HepG2 (cell line): ENCODE measurements around the gene COG8. TPM values are rescaled to one million over a fixed set of nuclear protein-coding genes. Genes with fewer than 3 reads are reported as not detected.
A peak's percentile ranks its signal among the peaks of the same experiment; 100 is the strongest.

Source experiments
- ATAC-seq: fragments of 200-7000 bp; cut with Tn5 transposase; 3 replicates; pipeline ENCODE4 v1.9.1; 2020; ENCODE audit warnings: mild to moderate bottlenecking, moderate library complexity
- BruUV-seq: library from RNA; stranded (reverse); fragments of 400-500 nt; replicated peaks from 2 replicates; lab custom pipeline; 2021; lab: Mats Ljungman, UMichigan
- CTCF ChIA-PET: fragments of 300-600 bp; formaldehyde crosslinking; extraction: SDS; loops from one replicate; lab custom pipeline; 2021; ENCODE audit warnings: low total read pairs, inconsistent platforms, low intra/inter-chr PET ratio; lab: Yijun Ruan, JAX
- POLR2A ChIA-PET: fragments of 350-600 bp; sonication (Branson Sonifier 250); formaldehyde crosslinking; loops from one replicate; lab custom pipeline; 2020; ENCODE audit warnings: antibody characterized with exemption, inconsistent platforms; lab: Yijun Ruan, JAX
- DNase-seq: peaks from one replicate; pipeline ENCODE4 v3.0.0-alpha.2; 2015; ENCODE audit warnings: low spot score
- FAIRE-seq: peaks from 3 replicates; lab custom pipeline; 2011; peaks lifted over from hg19 to GRCh38; lab: Jason Lieb, UNC
- H2AFZ ChIP-seq: one replicate; pipeline ENCODE4 v1.6.1; 2011; ENCODE audit warnings: low read length, inconsistent platforms
- H3K27ac ChIP-seq: fragments of 300-600 bp; 3 replicates; pipeline ENCODE4 v1.8.0; 2011; ENCODE audit warnings: mixed run types, mild to moderate bottlenecking, mixed read lengths, low read length, inconsistent platforms; ENCODE audit not compliant: insufficient read depth; ENCODE audit errors: extremely low read length
- H3K27me3 ChIP-seq, 2 experiments: fragments of 200-600 bp in 1 of 2; 2 replicates in 1 of 2; 3 replicates in 1 of 2; pipeline versions ENCODE4 v1.6.0 to v1.8.0; 2011; ENCODE audit warnings: low read length in 2 of 2, mild to moderate bottlenecking in 2 of 2, moderate library complexity in 2 of 2, inconsistent platforms in 1 of 2; ENCODE audit not compliant: insufficient read depth in 2 of 2, control insufficient read depth in 1 of 2
- H3K36me3 ChIP-seq, 2 experiments: fragments of 200-600 bp in 1 of 2; replicated peaks in 1 of 2; 2 replicates in 1 of 2; 3 replicates in 1 of 2; pipeline versions ENCODE4 v1.5.1 to v1.8.0; 2011; ENCODE audit warnings: low read length in 2 of 2, inconsistent platforms in 1 of 2; ENCODE audit not compliant: insufficient read depth in 2 of 2, control insufficient read depth in 1 of 2
- H3K4me1 ChIP-seq: 2 replicates; pipeline ENCODE4 v1.5.1; 2012; ENCODE audit warnings: low read length, inconsistent platforms; ENCODE audit not compliant: insufficient read depth
- H3K4me2 ChIP-seq: 2 replicates; pipeline ENCODE4 v1.6.0; 2011; ENCODE audit warnings: low read depth, low read length, inconsistent platforms
- H3K4me3 ChIP-seq, 3 experiments: fragments of 200-600 bp in 1 of 3; sonication (generic), shearing (Covaris generic) in 1 of 3; replicated peaks in 1 of 3; 2 replicates each; pipeline ENCODE4 v1.5.1; 2011 to 2016; ENCODE audit warnings: low read length in 3 of 3, inconsistent platforms in 2 of 3, low read depth in 2 of 3, mild to moderate bottlenecking in 2 of 3, control low read depth in 1 of 3, mixed read lengths in 1 of 3; ENCODE audit not compliant: insufficient read depth in 1 of 3
- H3K79me2 ChIP-seq: one replicate; pipeline ENCODE4 v1.6.1; 2011; ENCODE audit warnings: low read length, inconsistent platforms; ENCODE audit not compliant: insufficient read depth
- H3K9ac ChIP-seq: 2 replicates; pipeline ENCODE4 v1.6.0; 2011; ENCODE audit warnings: mild to moderate bottlenecking, low read depth, low read length, inconsistent platforms; ENCODE audit not compliant: insufficient read depth
- H3K9me3 ChIP-seq: 2 replicates; pipeline ENCODE4 v1.5.1; 2012; ENCODE audit warnings: mild to moderate bottlenecking, low read length
- H4K20me1 ChIP-seq: 2 replicates; pipeline ENCODE4 v1.6.0; 2011; ENCODE audit warnings: inconsistent platforms, mild to moderate bottlenecking, low read length, moderate library complexity; ENCODE audit not compliant: insufficient read depth
- ELK4 ChIP-seq: sonication (generic); formaldehyde crosslinking; IDR thresholded peaks from 2 replicates; pipeline ENCODE4 v1.9.0; 2021; ENCODE audit warnings: missing genetic modification reagents, borderline replicate concordance
- HNF1A ChIP-seq, 2 experiments: sonication (generic) in 1 of 2; formaldehyde crosslinking in 1 of 2; IDR thresholded peaks; 2 replicates each; pipeline versions ENCODE4 v1.4.0 to v1.6.1; 2016 to 2020; ENCODE audit warnings: borderline replicate concordance in 1 of 2, low read depth in 1 of 2, mild to moderate bottlenecking in 1 of 2, missing genetic modification reagents in 1 of 2
- NCOA5 ChIP-seq: sonication (generic); formaldehyde crosslinking; IDR thresholded peaks from 2 replicates; pipeline ENCODE4 v1.4.0; 2020; ENCODE audit warnings: missing genetic modification reagents
- POLR2A ChIP-seq, 2 experiments: IDR thresholded peaks; 2 replicates each; pipeline ENCODE4 v1.6.1; 2011; ENCODE audit warnings: low read depth in 2 of 2, low read length in 2 of 2, mild to moderate bottlenecking in 1 of 2, moderate library complexity in 1 of 2; ENCODE audit not compliant: insufficient read depth in 1 of 2
- SALL2 ChIP-seq: sonication (generic); formaldehyde crosslinking; IDR thresholded peaks from 2 replicates; pipeline ENCODE4 v1.8.1; 2023; ENCODE audit warnings: mild to moderate bottlenecking, missing genetic modification reagents, inconsistent platforms
- TFE3 ChIP-seq: IDR thresholded peaks from 2 replicates; pipeline ENCODE4 v1.6.1; 2016
- ZC3H13 ChIP-seq: sonication (generic); formaldehyde crosslinking; IDR thresholded peaks from 2 replicates; pipeline ENCODE4 v1.8.1; 2023; ENCODE audit warnings: mild to moderate bottlenecking, missing genetic modification reagents, moderate library complexity
- ZNF503 ChIP-seq: sonication (generic); formaldehyde crosslinking; IDR thresholded peaks from 2 replicates; pipeline ENCODE4 v1.4.0; 2020; ENCODE audit warnings: missing genetic modification reagents
- ZNF670 ChIP-seq: sonication (generic); formaldehyde crosslinking; IDR thresholded peaks from 2 replicates; pipeline ENCODE4 v1.8.0; 2022; ENCODE audit warnings: mild to moderate bottlenecking, missing genetic modification reagents, borderline replicate concordance
- ZNF768 ChIP-seq: sonication (generic); formaldehyde crosslinking; IDR thresholded peaks from 2 replicates; pipeline ENCODE4 v1.4.0; 2020; ENCODE audit warnings: missing genetic modification reagents
- ZNF891 ChIP-seq: sonication (generic); formaldehyde crosslinking; IDR thresholded peaks from 2 replicates; pipeline ENCODE4 v1.5.0; 2020; ENCODE audit warnings: mild to moderate bottlenecking, missing genetic modification reagents
- WGBS: methylation state at CpG from one replicate; pipeline ENCODE4 v1.1.6; 2017; ENCODE audit warnings: low lambda C conversion rate; 5-methylcytosine and 5-hydroxymethylcytosine counted together
- in situ Hi-C: cut with HindIII; loops from 2 replicates; pipeline ENCODE4 v1.10.0; 2017; ENCODE audit warnings: low pct_unique_long_range_greater_than_20kb; ENCODE audit not compliant: extremely low pct_ligation_motif_present
- intact Hi-C: fragments of 100-400 bp; cut with micrococcal nuclease; formaldehyde crosslinking; loops from one replicate; pipeline ENCODE4 v1.10.0; 2022; ENCODE audit not compliant: unreplicated experiment
- polyA plus RNA-seq, 8 experiments: library from polyadenylated mRNA; depleted of rRNA in 3 of 8; stranded (reverse) in 7 of 8; unstranded in 1 of 8; fragments of >200 nt; fragmentation: Illumina TruSeq in 4 of 8; extraction: Trizol in 4 of 8; gene quantifications; 2 replicates each; pipeline versions ENCODE4 v1.2.1 to v1.2.3, GENCODE V29; 2011 to 2016; ENCODE audit warnings: low read depth in 4 of 8, missing spikeins in 1 of 8, mixed read lengths in 1 of 8; ENCODE audit not compliant: insufficient read depth in 1 of 8
- total RNA-seq, 5 experiments: library from RNA; depleted of rRNA; stranded (reverse); fragments of >200 nt; fragmentation: Illumina TruSeq; extraction: Trizol; gene quantifications; 2 replicates each; pipeline ENCODE4 v1.2.3, GENCODE V29; 2016; ENCODE audit warnings: low read depth in 1 of 5

Gene COG8
- total and polyA plus RNA-seq, 2 of the 13 experiments (the other 11 are each of a cell fraction or from before 2014, with no cell fraction given): 45.5 to 52.1 TPM

GRCh38 chr16:69349536-69349935, 10.2 kb upstream of the COG8 start:
- H3K27me3 ChIP-seq: no peaks in the 10 kb centered on the region
- in situ Hi-C loops: no loop called here
- no peak overlapping the region for H3K27ac ChIP-seq
- H3K9ac ChIP-seq: no peak overlapping the region
- no peak overlapping the region for H3K4me2 ChIP-seq
- no peak for FAIRE-seq
- no peak overlapping the region for H3K4me3 ChIP-seq
- H3K4me1 ChIP-seq: peaks cover 24% of the 10 kb centered on the region
- H3K9me3 ChIP-seq: no peaks in the 10 kb centered on the region
- peaks cover 0 to 5% of the 10 kb centered on the region in 2 experiments; a peak in 2 of 5 replicates for H3K36me3 ChIP-seq
- no peak for DNase-seq
- WGBS: 95% methylated on average over 10 of the region's 10 CpGs
- BruUV-seq: no TSS peak
- POLR2A ChIA-PET: interaction anchor here (1.9 to 4.1 kb wide), 3 partner anchors 10 to 35 kb away, joined by 5 to 22 read pairs (median 9); partner anchors contain the start of genes COG8, NIP7 and PDF
- TF ChIP-seq ZNF503 (CRISPR knock-in tag) (no peak), ZNF768 (0 out of 2 replicates have a peak, but pooled peaks have one; percentile 14), ZC3H13 (no peak), ZNF891 (CRISPR knock-in tag) (0 out of 2 replicates have a peak, but pooled peaks have one; percentile 19), HNF1A (IDR thresholded peaks at IDR 0.05; ENCODE audit: low read depth) (no peak), HNF1A (CRISPR knock-in tag; IDR thresholded peaks at IDR 0.05; ENCODE audit: borderline replicate concordance) (no peak), ELK4 (CRISPR knock-in tag) (no peak), POLR2A (IDR thresholded peaks at IDR 0.05; ENCODE audit: insufficient read depth in 1 of 2, low read depth in 2 of 2, low read length in 2 of 2) (no peak), SALL2 (CRISPR knock-in tag) (no peak), NCOA5 (CRISPR knock-in tag) (no peak), TFE3 (CRISPR knock-in tag) (no peak), ZNF670 (CRISPR knock-in tag) (no peak)
- H3K79me2 ChIP-seq: no peaks in the 10 kb centered on the region
- intact Hi-C loops: no loop called here
- no peak overlapping the region for H2AFZ ChIP-seq
- H4K20me1 ChIP-seq: no peaks in the 10 kb centered on the region
- CTCF ChIA-PET: no interaction called here
- ATAC-seq: no peak
